ENCODE data around the gene GALNTL6.

The GALNTL6 gene

DNA sequence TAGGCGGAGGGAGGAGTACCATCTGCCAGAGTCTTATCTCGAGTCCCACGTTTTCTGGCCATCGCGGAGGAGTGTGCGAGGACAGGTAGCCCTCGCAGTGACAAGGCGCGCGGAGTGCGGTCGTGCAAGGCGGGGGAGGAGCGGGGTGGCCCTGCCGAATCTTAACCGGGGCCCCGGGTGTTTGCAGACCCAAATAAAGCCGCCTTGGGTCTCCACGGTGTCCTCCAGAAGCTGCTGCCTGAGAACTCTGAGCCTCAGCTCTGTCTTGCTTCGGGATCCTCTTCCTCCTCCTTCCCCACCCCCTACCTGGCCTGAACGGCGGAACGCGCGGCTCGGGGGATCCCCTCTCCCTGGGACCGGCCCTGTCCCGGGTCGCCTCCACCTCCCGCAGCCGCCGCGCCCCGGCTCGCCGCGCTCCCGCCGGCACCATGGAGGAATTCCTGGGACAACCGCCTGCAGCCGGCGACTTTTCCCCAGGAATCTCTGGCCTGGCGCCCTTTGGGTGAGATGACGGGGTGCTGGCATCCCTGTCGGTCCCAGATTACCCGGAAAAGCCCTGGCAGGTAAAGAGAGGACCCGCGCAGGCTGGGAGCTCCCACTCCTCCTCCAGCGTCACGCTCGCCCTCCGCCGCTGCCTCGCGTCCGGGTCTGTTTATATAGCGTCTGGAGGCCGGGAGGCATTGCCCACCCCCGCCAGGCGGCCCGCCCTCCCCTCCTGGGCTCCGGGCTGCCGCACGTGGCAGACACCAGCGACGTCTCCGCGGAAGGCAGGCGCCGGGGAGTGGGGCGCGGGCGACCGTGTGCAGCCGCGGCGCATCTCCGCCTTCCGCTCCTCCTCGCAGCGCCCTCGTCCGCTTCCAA, at the start of gene GALNTL6:
TSS of gene GALNTL6 (plus strand) at position 740 of the 861 bp plus-strand sequence.
- peak; percentile 27 for DNase-seq (ENCODE audit: low spot score)
- in situ Hi-C loops (cut with MboI; ENCODE audit: low sequenced_read_pairs, unreplicated experiment): no loop called here
- TF ChIP-seq, protein P1, sequence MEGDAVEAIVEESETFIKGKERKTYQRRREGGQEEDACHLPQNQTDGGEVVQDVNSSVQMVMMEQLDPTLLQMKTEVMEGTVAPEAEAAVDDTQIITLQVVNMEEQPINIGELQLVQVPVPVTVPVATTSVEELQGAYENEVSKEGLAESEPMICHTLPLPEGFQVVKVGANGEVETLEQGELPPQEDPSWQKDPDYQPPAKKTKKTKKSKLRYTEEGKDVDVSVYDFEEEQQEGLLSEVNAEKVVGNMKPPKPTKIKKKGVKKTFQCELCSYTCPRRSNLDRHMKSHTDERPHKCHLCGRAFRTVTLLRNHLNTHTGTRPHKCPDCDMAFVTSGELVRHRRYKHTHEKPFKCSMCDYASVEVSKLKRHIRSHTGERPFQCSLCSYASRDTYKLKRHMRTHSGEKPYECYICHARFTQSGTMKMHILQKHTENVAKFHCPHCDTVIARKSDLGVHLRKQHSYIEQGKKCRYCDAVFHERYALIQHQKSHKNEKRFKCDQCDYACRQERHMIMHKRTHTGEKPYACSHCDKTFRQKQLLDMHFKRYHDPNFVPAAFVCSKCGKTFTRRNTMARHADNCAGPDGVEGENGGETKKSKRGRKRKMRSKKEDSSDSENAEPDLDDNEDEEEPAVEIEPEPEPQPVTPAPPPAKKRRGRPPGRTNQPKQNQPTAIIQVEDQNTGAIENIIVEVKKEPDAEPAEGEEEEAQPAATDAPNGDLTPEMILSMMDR (IDR thresholded peaks at IDR 0.05; ENCODE audit: borderline replicate concordance, control extremely low read depth, extremely low read depth, insufficient read depth, missing control alignments): no peak

DNA sequence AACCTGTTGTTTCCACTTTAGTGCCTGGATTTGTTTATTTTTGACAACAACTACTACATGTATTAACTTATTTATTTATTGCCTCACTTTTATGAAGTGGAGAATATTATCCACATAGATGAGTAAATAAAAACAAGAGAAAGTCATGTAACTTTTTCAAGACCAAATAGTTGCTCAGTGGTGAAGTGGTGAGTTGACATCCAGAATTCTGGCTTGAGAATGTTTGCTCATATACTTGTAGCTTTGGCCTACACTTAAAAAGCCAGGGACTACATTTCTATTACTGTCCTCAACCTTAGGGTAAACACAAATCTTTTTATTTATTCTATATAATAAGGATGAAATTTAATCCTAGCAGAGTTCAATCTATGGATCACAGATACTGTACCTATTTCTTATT, 47.7 kb upstream of the GALNTL6 start:
- in situ Hi-C loops (cut with MboI; ENCODE audit: low sequenced_read_pairs, unreplicated experiment): no loop called here
- DNase-seq (ENCODE audit: low spot score): no peak
- TF ChIP-seq, protein P1 (IDR thresholded peaks at IDR 0.05; ENCODE audit: borderline replicate concordance, control extremely low read depth, extremely low read depth, insufficient read depth, missing control alignments): no peak

DNA sequence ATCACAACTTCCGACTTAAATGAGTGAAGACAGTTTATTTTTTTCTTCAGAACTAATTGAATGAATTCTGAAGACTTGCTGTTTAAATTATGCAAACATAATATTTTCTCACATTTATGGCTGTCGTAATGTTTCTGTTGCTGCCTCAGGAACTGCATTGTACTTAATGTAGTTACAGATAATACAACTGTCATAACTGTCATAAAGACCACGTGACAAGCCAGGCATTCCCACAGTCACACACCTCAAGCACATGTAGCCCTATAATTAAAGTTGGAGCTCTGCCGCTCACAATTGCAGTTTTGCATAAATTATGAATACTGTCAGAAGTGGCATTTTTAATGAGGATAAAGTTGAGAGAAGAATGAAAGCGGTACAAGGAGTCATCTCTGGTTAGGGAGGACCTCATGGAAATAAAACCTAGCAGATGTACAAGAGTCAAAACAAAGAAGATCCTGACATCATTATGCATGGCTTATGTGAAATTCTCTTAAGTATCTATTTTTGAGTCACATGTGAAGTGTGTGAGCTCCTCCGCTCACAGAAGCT, 38.5 kb upstream of the GALNTL6 start:
- in situ Hi-C loops (cut with MboI; ENCODE audit: low sequenced_read_pairs, unreplicated experiment): no loop called here
- TF ChIP-seq, protein P1 (IDR thresholded peaks at IDR 0.05; ENCODE audit: borderline replicate concordance, control extremely low read depth, extremely low read depth, insufficient read depth, missing control alignments): no peak
- DNase-seq (ENCODE audit: low spot score): no peak

DNA sequence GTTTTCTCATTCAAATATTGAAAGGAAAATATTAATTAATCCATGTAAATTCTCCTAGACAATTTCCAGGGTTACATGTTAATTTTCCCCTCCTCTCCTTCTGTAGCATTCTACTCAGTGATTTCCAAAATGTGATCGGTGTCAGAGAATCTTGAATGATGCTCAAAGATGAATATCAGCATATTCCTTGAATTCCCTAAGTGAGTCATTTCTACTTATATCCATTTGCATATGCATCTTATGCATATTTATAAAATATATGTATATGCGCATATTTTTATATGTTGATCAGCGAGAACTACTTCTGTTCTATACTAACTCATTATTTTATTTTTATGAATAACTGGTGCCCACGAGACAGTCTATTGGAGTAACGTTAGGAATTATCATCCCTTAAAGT, 33.9 kb upstream of the GALNTL6 start:
- DNase-seq (ENCODE audit: low spot score): no peak
- TF ChIP-seq, protein P1 (IDR thresholded peaks at IDR 0.05; ENCODE audit: borderline replicate concordance, control extremely low read depth, extremely low read depth, insufficient read depth, missing control alignments): no peak
- in situ Hi-C loops (cut with MboI; ENCODE audit: low sequenced_read_pairs, unreplicated experiment): no loop called here

DNA sequence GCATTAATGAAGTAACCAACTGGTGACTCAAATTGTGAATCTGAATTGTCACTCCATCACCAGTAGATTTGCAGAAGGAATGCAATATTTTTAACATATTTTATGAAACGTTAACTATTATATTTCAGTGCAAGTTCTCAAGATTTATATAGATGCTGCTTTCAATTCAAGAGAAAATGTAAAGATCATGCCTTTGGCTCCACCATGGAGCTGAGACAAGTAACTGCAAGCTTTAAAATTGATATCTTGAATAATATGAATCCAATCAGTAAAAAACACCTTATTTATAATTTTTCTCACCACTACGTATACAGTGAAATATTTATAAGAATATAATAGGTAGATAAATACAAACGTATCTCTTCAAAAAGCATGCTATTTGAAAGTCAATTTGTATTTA, 27.8 kb upstream of the GALNTL6 start:
- TF ChIP-seq, protein P1 (IDR thresholded peaks at IDR 0.05; ENCODE audit: borderline replicate concordance, control extremely low read depth, extremely low read depth, insufficient read depth, missing control alignments): no peak
- in situ Hi-C loops (cut with MboI; ENCODE audit: low sequenced_read_pairs, unreplicated experiment): no loop called here
- no peak for DNase-seq (ENCODE audit: low spot score)

DNA sequence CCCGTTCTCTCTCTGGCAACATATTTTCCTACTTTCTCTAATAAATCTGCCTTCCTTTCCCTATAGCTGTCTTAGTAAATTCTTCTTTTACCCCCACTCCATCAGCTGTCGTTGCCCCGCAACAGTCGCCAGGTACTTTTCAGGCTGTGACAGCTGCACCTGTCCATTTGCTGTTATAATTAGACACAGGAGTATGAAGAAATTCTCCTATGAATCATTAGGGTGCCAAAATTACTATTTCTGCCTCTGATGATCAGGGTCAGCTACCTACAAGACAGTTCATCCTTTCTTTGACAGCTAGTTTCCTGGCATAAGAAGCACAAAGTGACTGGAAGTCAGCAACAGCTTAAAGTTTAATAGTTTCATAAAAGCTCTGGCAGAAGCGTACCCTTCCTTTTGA, 19.5 kb upstream of the GALNTL6 start:
- DNase-seq (ENCODE audit: low spot score): no peak
- in situ Hi-C loops (cut with MboI; ENCODE audit: low sequenced_read_pairs, unreplicated experiment): no loop called here
- TF ChIP-seq, protein P1 (IDR thresholded peaks at IDR 0.05; ENCODE audit: borderline replicate concordance, control extremely low read depth, extremely low read depth, insufficient read depth, missing control alignments): no peak

All from GM13976 (cell line).